ENCODE data around the gene LAMTOR3. TPM values are rescaled to one million over a fixed set of nuclear protein-coding genes. Genes with fewer than 3 reads are reported as not detected.

Gene LAMTOR3
- total and polyA plus RNA-seq, 2 experiments from 2014 or later = 126 to 143 TPM

GRCh38 chr4:99915449-99915848 is 21.2 kb upstream of the LAMTOR3 start:
- Histone ChIP-seq H3K4me1 (ENCODE audit: insufficient read depth) (no peaks in the 10 kb centered on the region), H2AFZ (no peak overlapping the region), H3K4me3 (no peak overlapping the region), H3K27me3 (no peaks in the 10 kb centered on the region), H3K4me2 (no peak overlapping the region), H3K9me3 (ENCODE audit: low read depth) (no peaks in the 10 kb centered on the region), H3K27ac (no peak overlapping the region), H4K20me1 (ENCODE audit: insufficient read depth, poor library complexity, severe bottlenecking) (no peaks in the 10 kb centered on the region), H3K79me2 (peaks cover 2% of the 10 kb centered on the region), H3K36me3 (replicated peaks; ENCODE audit: insufficient read depth, low read depth) (no peaks in the 10 kb centered on the region), H3K9me2 (replicated peaks; ENCODE audit: insufficient read depth) (no peaks in the 10 kb centered on the region)
- WGBS (ENCODE audit: low lambda C conversion rate, missing lambda C conversion rate) = 96% methylated on average over 2 of the region's 2 CpGs
- TF ChIP-seq CTCF (IDR thresholded peaks at IDR 0.05; ENCODE audit: poor library complexity) (no peak), EZH2 (IDR thresholded peaks at IDR 0.05; ENCODE audit: borderline replicate concordance) (no peak), EZH2phosphoT487 (IDR thresholded peaks at IDR 0.05; ENCODE audit: low read depth, severe bottlenecking, unreplicated experiment) (no peak)
- DNase-seq (ENCODE audit: low spot score) = no peak

GRCh38 chr4:99894998-99895397 is 771 bp upstream of the LAMTOR3 start:
- peak overlapping the region; percentile 67 for H2AFZ ChIP-seq
- H3K27me3 ChIP-seq = no peaks in the 10 kb centered on the region
- WGBS (ENCODE audit: low lambda C conversion rate, missing lambda C conversion rate) = 96% methylated on average over 16 of the region's 16 CpGs
- DNase-seq (ENCODE audit: low spot score) = no peak
- H3K79me2 ChIP-seq = peaks cover 40% of the 10 kb centered on the region
- H3K9me3 ChIP-seq (ENCODE audit: low read depth) = no peaks in the 10 kb centered on the region
- H3K27ac ChIP-seq = peak overlapping the region; percentile 81
- no peaks in the 10 kb centered on the region for H4K20me1 ChIP-seq (ENCODE audit: insufficient read depth, poor library complexity, severe bottlenecking)
- no peaks in the 10 kb centered on the region for H3K36me3 ChIP-seq (replicated peaks; ENCODE audit: insufficient read depth, low read depth)
- peak overlapping the region; percentile 14 for H3K4me3 ChIP-seq
- H3K9me2 ChIP-seq (replicated peaks; ENCODE audit: insufficient read depth) = no peaks in the 10 kb centered on the region
- H3K4me1 ChIP-seq (ENCODE audit: insufficient read depth) = peaks cover 8% of the 10 kb centered on the region
- H3K4me2 ChIP-seq = peak overlapping the region; percentile 73
- TF ChIP-seq EZH2phosphoT487 (IDR thresholded peaks at IDR 0.05; ENCODE audit: low read depth, severe bottlenecking, unreplicated experiment) (no peak), CTCF (IDR thresholded peaks at IDR 0.05; ENCODE audit: poor library complexity) (no peak), EZH2 (IDR thresholded peaks at IDR 0.05; ENCODE audit: borderline replicate concordance) (no peak)

DNA sequence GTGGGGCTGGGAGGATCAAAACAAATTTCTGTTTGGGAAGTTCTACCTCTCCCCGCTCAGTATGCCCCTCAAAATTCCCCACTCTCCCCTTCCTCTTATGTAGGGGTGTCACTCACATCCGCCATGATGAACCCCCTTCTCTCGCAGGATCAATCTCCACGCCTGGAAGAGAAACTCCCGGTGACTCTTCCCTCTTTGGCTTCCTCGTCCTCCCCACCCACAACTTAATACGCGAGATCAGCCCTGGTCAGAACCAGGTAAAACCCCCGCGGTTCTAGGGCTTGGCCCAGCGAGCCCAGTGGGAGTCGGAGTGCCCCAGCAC is 427 bp downstream of the LAMTOR3 start:
- H4K20me1 ChIP-seq (ENCODE audit: insufficient read depth, poor library complexity, severe bottlenecking) = no peaks in the 10 kb centered on the region
- peaks cover 52% of the 10 kb centered on the region for H3K79me2 ChIP-seq
- TF ChIP-seq EZH2phosphoT487 (IDR thresholded peaks at IDR 0.05; ENCODE audit: low read depth, severe bottlenecking, unreplicated experiment) = no peak
- TF ChIP-seq CTCF (IDR thresholded peaks at IDR 0.05; ENCODE audit: poor library complexity) = no peak
- no peak for TF ChIP-seq EZH2 (IDR thresholded peaks at IDR 0.05; ENCODE audit: borderline replicate concordance)
- H3K4me1 ChIP-seq (ENCODE audit: insufficient read depth) = peaks cover 8% of the 10 kb centered on the region
- H3K27me3 ChIP-seq = no peaks in the 10 kb centered on the region
- no peaks in the 10 kb centered on the region for H3K9me3 ChIP-seq (ENCODE audit: low read depth)
- 3% methylated on average over 12 of the region's 12 CpGs for WGBS (ENCODE audit: low lambda C conversion rate, missing lambda C conversion rate)
- H3K36me3 ChIP-seq (replicated peaks; ENCODE audit: insufficient read depth, low read depth) = no peaks in the 10 kb centered on the region
- H3K27ac ChIP-seq = peak overlapping the region; percentile 91
- H3K4me2 ChIP-seq = peak overlapping the region; percentile 84
- no peaks in the 10 kb centered on the region for H3K9me2 ChIP-seq (replicated peaks; ENCODE audit: insufficient read depth)
- peak; percentile 29 for DNase-seq (ENCODE audit: low spot score)
- peak overlapping the region; percentile 51 for H3K4me3 ChIP-seq
- H2AFZ ChIP-seq = peak overlapping the region; percentile 56

GRCh38 chr4:99893029-99893428 is 1.2 kb downstream of the LAMTOR3 start:
- H3K36me3 ChIP-seq (replicated peaks; ENCODE audit: insufficient read depth, low read depth) = no peaks in the 10 kb centered on the region
- DNase-seq (ENCODE audit: low spot score) = no peak
- no peak overlapping the region for H2AFZ ChIP-seq
- H3K4me3 ChIP-seq = peak overlapping the region; percentile 51
- no peaks in the 10 kb centered on the region for H3K9me2 ChIP-seq (replicated peaks; ENCODE audit: insufficient read depth)
- H3K27ac ChIP-seq = no peak overlapping the region
- peaks cover 60% of the 10 kb centered on the region for H3K79me2 ChIP-seq
- WGBS (ENCODE audit: low lambda C conversion rate, missing lambda C conversion rate) = 93% methylated on average over 8 of the region's 8 CpGs
- no peaks in the 10 kb centered on the region for H3K9me3 ChIP-seq (ENCODE audit: low read depth)
- TF ChIP-seq CTCF (IDR thresholded peaks at IDR 0.05; ENCODE audit: poor library complexity) (no peak), EZH2phosphoT487 (IDR thresholded peaks at IDR 0.05; ENCODE audit: low read depth, severe bottlenecking, unreplicated experiment) (no peak), EZH2 (IDR thresholded peaks at IDR 0.05; ENCODE audit: borderline replicate concordance) (no peak)
- H3K27me3 ChIP-seq = no peaks in the 10 kb centered on the region
- no peaks in the 10 kb centered on the region for H4K20me1 ChIP-seq (ENCODE audit: insufficient read depth, poor library complexity, severe bottlenecking)
- H3K4me1 ChIP-seq (ENCODE audit: insufficient read depth) = peaks cover 8% of the 10 kb centered on the region
- peak overlapping the region; percentile 84 for H3K4me2 ChIP-seq

Data from hepatocyte (in vitro differentiated cells).